ENCODE results near the gene BPIFB3. TPM values are rescaled to one million over a fixed set of nuclear protein-coding genes. Genes with fewer than 3 reads are reported as not detected.

BPIFB3 gene
- total and polyA plus RNA-seq, 2 of the 13 experiments (the other 11 are each of a cell fraction or from before 2014, with no cell fraction given): 0.09 TPM; not detected in 1

DNA sequence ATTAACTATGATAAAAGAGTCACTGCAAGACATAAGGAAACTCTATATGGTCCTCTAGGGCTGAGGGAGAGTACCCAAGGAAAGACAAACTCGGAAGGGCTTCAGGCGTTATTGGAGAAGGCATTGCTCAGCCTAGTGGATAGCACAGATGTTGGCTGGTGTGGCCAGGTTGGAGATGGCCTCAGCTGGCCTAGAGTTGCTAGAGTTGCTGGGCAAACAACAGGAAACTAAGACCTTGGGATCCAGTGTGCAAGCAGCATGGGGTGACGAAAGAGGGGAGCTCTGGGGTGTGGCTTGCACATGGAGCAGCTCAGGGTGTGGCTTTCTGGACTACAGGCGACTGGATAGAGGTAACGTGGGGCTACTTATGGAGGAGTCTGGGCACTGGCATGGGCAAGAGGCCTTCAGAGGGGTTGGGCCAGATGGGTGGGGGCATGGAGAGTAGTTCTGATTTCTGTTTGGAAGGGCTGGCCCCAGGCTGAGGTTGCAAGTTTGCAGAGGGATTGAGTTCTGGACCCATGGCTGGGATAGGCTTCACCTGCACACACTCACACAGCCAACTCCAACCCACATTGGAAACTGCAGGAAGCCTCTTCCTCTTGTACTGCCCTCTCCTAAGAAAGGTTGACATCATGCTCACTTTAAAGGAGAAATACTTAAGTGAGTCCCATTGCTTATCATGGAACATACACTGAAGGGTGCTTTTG, 27.5 kb upstream of the BPIFB3 start (continued):
- TF ChIP-seq, protein P1, sequence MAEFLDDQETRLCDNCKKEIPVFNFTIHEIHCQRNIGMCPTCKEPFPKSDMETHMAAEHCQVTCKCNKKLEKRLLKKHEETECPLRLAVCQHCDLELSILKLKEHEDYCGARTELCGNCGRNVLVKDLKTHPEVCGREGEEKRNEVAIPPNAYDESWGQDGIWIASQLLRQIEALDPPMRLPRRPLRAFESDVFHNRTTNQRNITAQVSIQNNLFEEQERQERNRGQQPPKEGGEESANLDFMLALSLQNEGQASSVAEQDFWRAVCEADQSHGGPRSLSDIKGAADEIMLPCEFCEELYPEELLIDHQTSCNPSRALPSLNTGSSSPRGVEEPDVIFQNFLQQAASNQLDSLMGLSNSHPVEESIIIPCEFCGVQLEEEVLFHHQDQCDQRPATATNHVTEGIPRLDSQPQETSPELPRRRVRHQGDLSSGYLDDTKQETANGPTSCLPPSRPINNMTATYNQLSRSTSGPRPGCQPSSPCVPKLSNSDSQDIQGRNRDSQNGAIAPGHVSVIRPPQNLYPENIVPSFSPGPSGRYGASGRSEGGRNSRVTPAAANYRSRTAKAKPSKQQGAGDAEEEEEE (CRISPR knock-in tag; IDR thresholded peaks at IDR 0.05; ENCODE audit: borderline replicate concordance): 0 out of 2 replicates have a peak, but pooled peaks have one; percentile 48
- TF ChIP-seq ZNF547 (CRISPR knock-in tag; IDR thresholded peaks at IDR 0.05) (0 out of 2 replicates have a peak, but pooled peaks have one; percentile 85), ZNF549 (CRISPR knock-in tag; IDR thresholded peaks at IDR 0.05) (no peak), ZNF329 (CRISPR knock-in tag; IDR thresholded peaks at IDR 0.05; ENCODE audit: low read depth) (0 out of 2 replicates have a peak, but pooled peaks have one; percentile 42), SALL1 (CRISPR knock-in tag; IDR thresholded peaks at IDR 0.05) (peak; percentile 20; the same call in 1 of the 2 replicates), JUND (CRISPR knock-in tag; IDR thresholded peaks at IDR 0.05) (peak; percentile 52; the same call in 1 of the 2 replicates), NFIC (IDR thresholded peaks at IDR 0.05; ENCODE audit: low read length) (0 out of 2 replicates have a peak, but pooled peaks have one; percentile 62), CBX2 (IDR thresholded peaks at IDR 0.05; ENCODE audit: low read depth, low read length) (no peak), CBX2 (CRISPR knock-in tag; IDR thresholded peaks at IDR 0.05; ENCODE audit: low read depth) (no peak), SALL2 (CRISPR knock-in tag; IDR thresholded peaks at IDR 0.05) (0 out of 2 replicates have a peak, but pooled peaks have one; percentile 16), REPIN1 (CRISPR knock-in tag; IDR thresholded peaks at IDR 0.05; ENCODE audit: borderline replicate concordance, low read depth) (peak; percentile 43; the same call in 1 of the 2 replicates), ZNF790 (CRISPR knock-in tag; IDR thresholded peaks at IDR 0.05; ENCODE audit: borderline replicate concordance) (0 out of 2 replicates have a peak, but pooled peaks have one; percentile 83), GATA4 (IDR thresholded peaks at IDR 0.05; ENCODE audit: borderline replicate concordance, low read depth) (peak; percentile 20; the same call in 1 of the 2 replicates), HOXA9 (CRISPR knock-in tag; IDR thresholded peaks at IDR 0.05; ENCODE audit: borderline replicate concordance) (peak; percentile 72; the same call in 1 of the 2 replicates)
- TF ChIP-seq, protein P2, sequence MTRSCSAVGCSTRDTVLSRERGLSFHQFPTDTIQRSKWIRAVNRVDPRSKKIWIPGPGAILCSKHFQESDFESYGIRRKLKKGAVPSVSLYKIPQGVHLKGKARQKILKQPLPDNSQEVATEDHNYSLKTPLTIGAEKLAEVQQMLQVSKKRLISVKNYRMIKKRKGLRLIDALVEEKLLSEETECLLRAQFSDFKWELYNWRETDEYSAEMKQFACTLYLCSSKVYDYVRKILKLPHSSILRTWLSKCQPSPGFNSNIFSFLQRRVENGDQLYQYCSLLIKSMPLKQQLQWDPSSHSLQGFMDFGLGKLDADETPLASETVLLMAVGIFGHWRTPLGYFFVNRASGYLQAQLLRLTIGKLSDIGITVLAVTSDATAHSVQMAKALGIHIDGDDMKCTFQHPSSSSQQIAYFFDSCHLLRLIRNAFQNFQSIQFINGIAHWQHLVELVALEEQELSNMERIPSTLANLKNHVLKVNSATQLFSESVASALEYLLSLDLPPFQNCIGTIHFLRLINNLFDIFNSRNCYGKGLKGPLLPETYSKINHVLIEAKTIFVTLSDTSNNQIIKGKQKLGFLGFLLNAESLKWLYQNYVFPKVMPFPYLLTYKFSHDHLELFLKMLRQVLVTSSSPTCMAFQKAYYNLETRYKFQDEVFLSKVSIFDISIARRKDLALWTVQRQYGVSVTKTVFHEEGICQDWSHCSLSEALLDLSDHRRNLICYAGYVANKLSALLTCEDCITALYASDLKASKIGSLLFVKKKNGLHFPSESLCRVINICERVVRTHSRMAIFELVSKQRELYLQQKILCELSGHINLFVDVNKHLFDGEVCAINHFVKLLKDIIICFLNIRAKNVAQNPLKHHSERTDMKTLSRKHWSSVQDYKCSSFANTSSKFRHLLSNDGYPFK (CRISPR knock-in tag; IDR thresholded peaks at IDR 0.05; ENCODE audit: borderline replicate concordance): no peak
- TF ChIP-seq, protein P3, sequence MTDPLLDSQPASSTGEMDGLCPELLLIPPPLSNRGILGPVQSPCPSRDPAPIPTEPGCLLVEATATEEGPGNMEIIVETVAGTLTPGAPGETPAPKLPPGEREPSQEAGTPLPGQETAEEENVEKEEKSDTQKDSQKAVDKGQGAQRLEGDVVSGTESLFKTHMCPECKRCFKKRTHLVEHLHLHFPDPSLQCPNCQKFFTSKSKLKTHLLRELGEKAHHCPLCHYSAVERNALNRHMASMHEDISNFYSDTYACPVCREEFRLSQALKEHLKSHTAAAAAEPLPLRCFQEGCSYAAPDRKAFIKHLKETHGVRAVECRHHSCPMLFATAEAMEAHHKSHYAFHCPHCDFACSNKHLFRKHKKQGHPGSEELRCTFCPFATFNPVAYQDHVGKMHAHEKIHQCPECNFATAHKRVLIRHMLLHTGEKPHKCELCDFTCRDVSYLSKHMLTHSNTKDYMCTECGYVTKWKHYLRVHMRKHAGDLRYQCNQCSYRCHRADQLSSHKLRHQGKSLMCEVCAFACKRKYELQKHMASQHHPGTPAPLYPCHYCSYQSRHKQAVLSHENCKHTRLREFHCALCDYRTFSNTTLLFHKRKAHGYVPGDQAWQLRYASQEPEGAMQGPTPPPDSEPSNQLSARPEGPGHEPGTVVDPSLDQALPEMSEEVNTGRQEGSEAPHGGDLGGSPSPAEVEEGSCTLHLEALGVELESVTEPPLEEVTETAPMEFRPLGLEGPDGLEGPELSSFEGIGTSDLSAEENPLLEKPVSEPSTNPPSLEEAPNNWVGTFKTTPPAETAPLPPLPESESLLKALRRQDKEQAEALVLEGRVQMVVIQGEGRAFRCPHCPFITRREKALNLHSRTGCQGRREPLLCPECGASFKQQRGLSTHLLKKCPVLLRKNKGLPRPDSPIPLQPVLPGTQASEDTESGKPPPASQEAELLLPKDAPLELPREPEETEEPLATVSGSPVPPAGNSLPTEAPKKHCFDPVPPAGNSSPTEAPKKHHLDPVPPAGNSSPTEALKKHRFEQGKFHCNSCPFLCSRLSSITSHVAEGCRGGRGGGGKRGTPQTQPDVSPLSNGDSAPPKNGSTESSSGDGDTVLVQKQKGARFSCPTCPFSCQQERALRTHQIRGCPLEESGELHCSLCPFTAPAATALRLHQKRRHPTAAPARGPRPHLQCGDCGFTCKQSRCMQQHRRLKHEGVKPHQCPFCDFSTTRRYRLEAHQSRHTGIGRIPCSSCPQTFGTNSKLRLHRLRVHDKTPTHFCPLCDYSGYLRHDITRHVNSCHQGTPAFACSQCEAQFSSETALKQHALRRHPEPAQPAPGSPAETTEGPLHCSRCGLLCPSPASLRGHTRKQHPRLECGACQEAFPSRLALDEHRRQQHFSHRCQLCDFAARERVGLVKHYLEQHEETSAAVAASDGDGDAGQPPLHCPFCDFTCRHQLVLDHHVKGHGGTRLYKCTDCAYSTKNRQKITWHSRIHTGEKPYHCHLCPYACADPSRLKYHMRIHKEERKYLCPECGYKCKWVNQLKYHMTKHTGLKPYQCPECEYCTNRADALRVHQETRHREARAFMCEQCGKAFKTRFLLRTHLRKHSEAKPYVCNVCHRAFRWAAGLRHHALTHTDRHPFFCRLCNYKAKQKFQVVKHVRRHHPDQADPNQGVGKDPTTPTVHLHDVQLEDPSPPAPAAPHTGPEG (CRISPR knock-in tag; IDR thresholded peaks at IDR 0.05): 0 out of 2 replicates have a peak, but pooled peaks have one; percentile 64
